ENCODE results near the gene FAM227B. TPM values are rescaled to one million over a fixed set of nuclear protein-coding genes. Genes with fewer than 3 reads are reported as not detected.

The FAM227B gene
- total RNA-seq, 1 experiment from 2014 or later = 0.98 TPM

GRCh38 chr15:49303003-49303402 is 317.6 kb downstream of the FAM227B start:
- TF ChIP-seq EZH2 (IDR thresholded peaks at IDR 0.05; ENCODE audit: low read length, unreplicated experiment) = no peak
- no peak for TF ChIP-seq EZH2phosphoT487 (IDR thresholded peaks at IDR 0.05; ENCODE audit: borderline replicate concordance, low read length)
- no peak for TF ChIP-seq CTCF (conservative IDR thresholded peaks at IDR 0.05; ENCODE audit: low read depth, low read length)
- Histone ChIP-seq H3K27me3 (ENCODE audit: low read length) (no peaks in the 10 kb centered on the region), H3K27ac (ENCODE audit: low read length) (no peak overlapping the region), H3K36me3 (ENCODE audit: low read depth, low read length) (peaks cover 3% of the 10 kb centered on the region; the same call in 1 of the 2 replicates), H3F3A (ENCODE audit: low read length, unreplicated experiment) (no peaks in the 10 kb centered on the region), H3K79me2 (ENCODE audit: low read length) (no peaks in the 10 kb centered on the region), H2AFZ (ENCODE audit: low read length) (no peak overlapping the region), H3K4me3 (ENCODE audit: low read length) (no peak overlapping the region), H3K9me2 (replicated peaks; ENCODE audit: low read length) (no peaks in the 10 kb centered on the region), H3K9me3 (ENCODE audit: low read length) (no peaks in the 10 kb centered on the region), H3K4me1 (ENCODE audit: insufficient read depth, low read length) (peaks cover 9% of the 10 kb centered on the region; the same call in 1 of the 2 replicates), H3K4me2 (ENCODE audit: low read length) (no peak overlapping the region), H4K20me1 (ENCODE audit: low read length) (no peaks in the 10 kb centered on the region), H3K9ac (ENCODE audit: low read length) (no peak overlapping the region)
- intact Hi-C loops (cut with micrococcal nuclease) = no loop called here
- ChIA-PET POLR2A (ENCODE audit: unreplicated experiment) (no interaction called here), CTCF (no interaction called here)
- no TSS peak for BruUV-seq (replicated peaks)
- ATAC-seq = no peak
- DNase-seq = no peak

- BruUV-seq (replicated peaks) = no TSS peak
- H3K27ac ChIP-seq (ENCODE audit: low read length) = no peak overlapping the region
- POLR2A ChIA-PET (ENCODE audit: unreplicated experiment) = no interaction called here
These were observed 319.1 kb downstream of the FAM227B start for GRCh38 chr15:49301562-49301961.

More at GRCh38 chr15:49301562-49301961, 319.1 kb downstream of the FAM227B start:
- H3K4me3 ChIP-seq (ENCODE audit: low read length) = no peak overlapping the region
- H3K79me2 ChIP-seq (ENCODE audit: low read length) = no peaks in the 10 kb centered on the region
- intact Hi-C loops (cut with micrococcal nuclease) = no loop called here
- peaks cover 9% of the 10 kb centered on the region; the same call in 1 of the 2 replicates for H3K4me1 ChIP-seq (ENCODE audit: insufficient read depth, low read length)
- DNase-seq (peak; percentile 30), ATAC-seq (peak; percentile 38; the same call in 1 of the 2 replicates)
- CTCF ChIA-PET = no interaction called here
- TF ChIP-seq CTCF (conservative IDR thresholded peaks at IDR 0.05; ENCODE audit: low read depth, low read length) (no peak), EZH2phosphoT487 (IDR thresholded peaks at IDR 0.05; ENCODE audit: borderline replicate concordance, low read length) (no peak), EZH2 (IDR thresholded peaks at IDR 0.05; ENCODE audit: low read length, unreplicated experiment) (no peak)
- H2AFZ ChIP-seq (ENCODE audit: low read length) = no peak overlapping the region
- no peaks in the 10 kb centered on the region for H3K9me2 ChIP-seq (replicated peaks; ENCODE audit: low read length)
- H4K20me1 ChIP-seq (ENCODE audit: low read length) = no peaks in the 10 kb centered on the region
- no peak overlapping the region for H3K4me2 ChIP-seq (ENCODE audit: low read length)
- no peaks in the 10 kb centered on the region for H3F3A ChIP-seq (ENCODE audit: low read length, unreplicated experiment)
- H3K27me3 ChIP-seq (ENCODE audit: low read length) = no peaks in the 10 kb centered on the region
- H3K36me3 ChIP-seq (ENCODE audit: low read depth, low read length) = peaks cover 3% of the 10 kb centered on the region; the same call in 1 of the 2 replicates
- H3K9ac ChIP-seq (ENCODE audit: low read length) = no peak overlapping the region
- H3K9me3 ChIP-seq (ENCODE audit: low read length) = no peaks in the 10 kb centered on the region
